SJSA1 (cell line): ENCODE results near the gene CADM1. TPM values are rescaled to one million over a fixed set of nuclear protein-coding genes. Genes with fewer than 3 reads are reported as not detected.

Source experiments
- DNase-seq, 2 experiments: peaks; one replicate each; pipeline ENCODE4 v3.0.0-alpha.2; 2015 to 2020; ENCODE audit warnings: low spot score in 2 of 2, low read depth in 1 of 2
- H3K27ac ChIP-seq: fragments of 250-450 bp; sonication (Bioruptor Pico); 2 replicates; pipeline ENCODE4 v1.5.1; 2020; ENCODE audit warnings: mild to moderate bottlenecking, moderate library complexity
- H3K27me3 ChIP-seq: fragments of 250-450 bp; sonication (Bioruptor Pico); replicated peaks from 2 replicates; pipeline ENCODE4 v1.5.1; 2020; ENCODE audit warnings: mild to moderate bottlenecking, moderate library complexity
- H3K36me3 ChIP-seq: fragments of 250-450 bp; sonication (Bioruptor Pico); 2 replicates; pipeline ENCODE4 v1.5.1; 2020; ENCODE audit warnings: mild to moderate bottlenecking
- H3K4me1 ChIP-seq: fragments of 250-450 bp; sonication (Bioruptor Pico); replicated peaks from 2 replicates; pipeline ENCODE4 v1.6.1; 2021; ENCODE audit warnings: mild to moderate bottlenecking
- H3K4me3 ChIP-seq: fragments of 250-450 bp; sonication (Bioruptor Pico); 2 replicates; pipeline ENCODE4 v1.5.1; 2020; ENCODE audit warnings: mild to moderate bottlenecking
- H3K9me3 ChIP-seq: fragments of 250-450 bp; sonication (Bioruptor Pico); replicated peaks from 2 replicates; pipeline ENCODE4 v1.5.1; 2020; ENCODE audit warnings: mild to moderate bottlenecking
- total RNA-seq: library from RNA; depleted of rRNA; stranded (reverse); fragments of >200 nt; shearing (Covaris generic); gene quantifications from 2 replicates; pipeline ENCODE4 v1.2.3, GENCODE V29; 2014

The CADM1 gene
- total RNA-seq, 1 experiment from 2014 or later = 3.2 TPM

DNA sequence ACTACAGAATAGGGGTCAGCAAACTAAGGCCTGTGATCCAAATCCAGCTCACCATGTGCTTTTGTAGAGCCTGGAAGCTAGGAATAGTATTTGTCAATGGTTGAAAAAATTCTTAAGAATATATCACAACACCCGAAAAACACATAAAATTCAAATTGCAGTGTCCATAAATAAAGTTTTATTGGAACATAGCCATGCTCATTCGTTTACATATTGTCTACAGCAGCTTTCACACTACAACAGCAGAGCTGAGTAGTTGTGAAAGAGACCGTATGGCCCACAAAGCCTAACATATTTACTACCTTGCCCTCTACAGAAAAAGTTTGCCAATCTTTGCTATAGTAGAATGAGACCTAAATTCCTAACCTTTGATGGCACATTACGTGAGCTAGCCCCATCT is 125.7 kb downstream of the CADM1 start:
- Histone ChIP-seq H3K4me1 (no peaks in the 10 kb centered on the region), H3K36me3 (no peaks in the 10 kb centered on the region), H3K9me3 (no peaks in the 10 kb centered on the region), H3K27ac (no peak overlapping the region), H3K4me3 (no peak overlapping the region), H3K27me3 (no peaks in the 10 kb centered on the region)
- DNase-seq = no peak

DNA sequence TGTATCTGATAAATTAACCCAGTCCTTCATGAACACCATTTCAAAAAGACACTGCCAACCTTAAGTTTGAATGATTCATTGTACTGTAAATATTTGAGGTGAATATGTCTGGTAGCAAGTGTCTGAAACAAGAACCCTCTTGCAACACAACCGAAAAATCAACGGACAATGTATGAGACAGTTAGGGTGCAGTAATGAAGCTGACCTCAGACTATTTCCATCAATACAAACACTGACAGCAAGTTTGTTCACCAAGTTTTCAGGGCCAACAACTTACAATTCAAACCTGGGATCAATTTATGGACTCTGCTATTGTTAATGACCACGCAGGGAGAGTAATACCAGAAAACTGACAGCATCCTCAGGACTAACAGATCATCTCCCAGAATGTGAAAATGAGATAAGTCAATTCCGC is 126.3 kb downstream of the CADM1 start:
- Histone ChIP-seq H3K27me3 (no peaks in the 10 kb centered on the region), H3K4me3 (no peak overlapping the region), H3K9me3 (no peaks in the 10 kb centered on the region), H3K4me1 (no peaks in the 10 kb centered on the region), H3K27ac (no peak overlapping the region), H3K36me3 (no peaks in the 10 kb centered on the region)
- DNase-seq = no peak

DNA sequence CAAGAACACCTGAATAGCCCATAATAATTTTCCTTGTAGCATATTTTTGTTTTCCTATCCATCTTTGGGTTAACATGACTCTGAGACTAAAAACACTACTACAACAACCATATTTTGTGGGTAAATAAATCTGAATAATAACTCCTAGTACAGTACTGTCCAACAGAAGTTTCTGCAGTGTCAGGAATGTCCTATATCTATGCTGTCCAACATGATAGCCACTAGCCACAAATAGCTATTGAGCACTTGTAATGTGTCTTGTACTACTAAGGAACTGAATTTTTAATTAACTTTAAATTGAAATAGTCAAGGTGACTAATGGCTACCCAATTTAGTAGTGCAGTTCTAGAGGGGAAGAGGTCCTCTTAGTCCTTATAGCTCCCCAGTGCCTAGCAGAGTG is 135.6 kb downstream of the CADM1 start:
- H3K4me1 ChIP-seq = no peaks in the 10 kb centered on the region
- H3K4me3 ChIP-seq = no peak overlapping the region
- H3K9me3 ChIP-seq = no peaks in the 10 kb centered on the region

DNA sequence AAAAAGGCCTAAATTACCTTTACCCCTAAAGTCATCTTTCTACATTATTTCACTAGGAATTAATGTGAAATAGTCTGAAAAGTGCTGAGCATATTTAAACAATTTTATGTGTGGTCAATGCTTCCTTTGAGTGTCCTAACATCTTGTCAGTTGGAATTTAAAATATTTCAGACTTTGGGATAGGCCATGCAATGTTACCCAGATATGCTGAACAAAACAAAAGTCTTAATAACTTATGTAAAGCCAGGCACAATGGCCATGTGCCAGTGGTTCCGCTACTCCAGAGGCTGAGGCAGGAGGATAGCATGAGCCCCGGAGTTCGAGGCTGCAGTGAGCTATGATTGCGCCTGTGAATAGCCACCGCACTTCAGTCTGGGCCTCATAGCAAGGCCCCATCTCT is 137.4 kb downstream of the CADM1 start:
- no peaks in the 10 kb centered on the region for H3K9me3 ChIP-seq
- no peak overlapping the region for H3K4me3 ChIP-seq
- H3K36me3 ChIP-seq = no peaks in the 10 kb centered on the region
- H3K27ac ChIP-seq = no peak overlapping the region
- no peaks in the 10 kb centered on the region for H3K4me1 ChIP-seq
- H3K27me3 ChIP-seq = no peaks in the 10 kb centered on the region
- DNase-seq = no peak

More for the DNA sequence above, 135.6 kb downstream of the CADM1 start:
- no peak overlapping the region for H3K27ac ChIP-seq
- no peaks in the 10 kb centered on the region for H3K36me3 ChIP-seq
- DNase-seq = no peak
- no peaks in the 10 kb centered on the region for H3K27me3 ChIP-seq

DNA sequence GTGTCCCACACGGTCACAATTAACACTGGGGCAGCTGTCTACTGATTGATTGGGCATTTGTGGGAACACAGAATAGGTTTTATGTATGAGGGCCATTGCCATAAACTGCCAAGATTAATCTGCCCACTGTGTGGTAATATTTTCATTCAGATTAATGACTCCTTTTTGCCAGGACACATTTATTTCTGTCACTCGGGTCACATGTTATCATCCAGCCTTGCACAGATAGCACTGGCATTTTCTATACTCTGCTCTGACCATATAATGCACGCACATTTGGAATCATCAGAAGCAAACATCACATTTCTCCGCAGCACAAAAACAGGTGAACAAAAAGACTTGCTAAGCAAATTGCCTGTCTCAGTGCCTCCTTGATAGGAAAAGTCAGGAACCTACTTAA is 138.3 kb downstream of the CADM1 start:
- H3K4me3 ChIP-seq = no peak overlapping the region

DNA sequence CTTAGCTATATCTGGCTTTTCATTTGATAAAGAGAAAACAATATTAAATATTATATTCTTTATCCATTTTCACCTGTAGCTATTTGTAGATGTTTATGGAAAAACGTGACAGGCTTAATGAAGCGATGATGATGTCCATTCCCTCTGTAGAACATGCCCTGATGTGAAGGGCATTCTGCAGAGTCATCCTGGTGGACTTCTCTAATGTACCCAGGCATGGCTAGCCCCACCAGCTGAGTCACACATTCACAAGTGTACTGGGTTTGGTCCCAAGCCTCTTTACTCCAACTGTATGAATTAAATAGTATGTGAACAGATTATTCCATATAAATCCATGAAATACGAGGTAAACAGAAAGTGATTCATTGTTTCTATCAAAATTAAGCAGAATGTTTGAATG is 139.3 kb downstream of the CADM1 start:
- no peak overlapping the region for H3K27ac ChIP-seq
- no peaks in the 10 kb centered on the region for H3K27me3 ChIP-seq
- DNase-seq = no peak

More for the DNA sequence above, 138.3 kb downstream of the CADM1 start:
- Histone ChIP-seq H3K27ac (no peak overlapping the region), H3K36me3 (no peaks in the 10 kb centered on the region), H3K4me1 (no peaks in the 10 kb centered on the region), H3K9me3 (no peaks in the 10 kb centered on the region), H3K27me3 (no peaks in the 10 kb centered on the region)
- DNase-seq = no peak

DNA sequence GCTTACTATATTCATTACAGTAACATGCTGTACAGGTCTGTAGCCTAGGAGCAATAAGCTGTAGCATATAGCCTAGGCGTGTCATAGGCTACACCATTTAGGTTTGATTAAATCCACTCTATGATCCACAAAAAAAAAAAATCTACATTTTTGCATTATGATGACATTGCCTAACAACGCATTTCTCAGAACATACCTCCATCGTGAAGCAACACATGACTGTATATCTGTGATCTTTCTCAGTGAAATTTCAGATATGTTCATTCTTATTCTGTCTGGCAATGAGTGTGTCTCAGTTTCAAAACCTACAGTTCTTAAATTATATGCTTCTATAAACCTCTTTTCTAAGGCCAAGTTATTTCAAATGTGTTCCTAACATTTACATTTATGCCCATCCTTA is 140.3 kb downstream of the CADM1 start:
- no peak overlapping the region for H3K27ac ChIP-seq

More for the DNA sequence above, 139.3 kb downstream of the CADM1 start:
- H3K4me1 ChIP-seq = no peaks in the 10 kb centered on the region
- no peak overlapping the region for H3K4me3 ChIP-seq
- H3K9me3 ChIP-seq = no peaks in the 10 kb centered on the region
- no peaks in the 10 kb centered on the region for H3K36me3 ChIP-seq

DNA sequence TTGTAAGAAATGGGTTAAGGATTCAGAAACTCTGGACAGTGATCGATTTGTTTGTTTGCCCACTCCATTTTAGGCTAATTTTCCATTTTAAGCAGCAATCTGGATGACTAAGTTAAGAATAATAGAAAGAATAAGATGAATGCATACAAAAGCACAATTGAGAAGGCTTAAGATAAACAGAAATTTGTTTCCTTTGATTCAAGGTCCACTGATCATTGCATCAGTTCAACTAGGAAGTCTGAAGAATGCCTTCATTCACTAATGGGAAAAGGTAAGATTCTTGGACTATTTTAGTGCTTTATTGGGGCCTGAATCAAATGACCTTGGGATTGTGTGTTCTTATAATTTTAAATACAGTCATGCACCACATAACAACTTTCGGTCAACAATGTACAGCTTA is 140.8 kb downstream of the CADM1 start:
- no peak for DNase-seq
- Histone ChIP-seq H3K4me3 (no peak overlapping the region), H3K4me1 (no peaks in the 10 kb centered on the region), H3K36me3 (no peaks in the 10 kb centered on the region), H3K9me3 (no peaks in the 10 kb centered on the region), H3K27me3 (no peaks in the 10 kb centered on the region), H3K27ac (no peak overlapping the region)

More for the DNA sequence above, 140.3 kb downstream of the CADM1 start:
- Histone ChIP-seq H3K9me3 (no peaks in the 10 kb centered on the region), H3K27me3 (no peaks in the 10 kb centered on the region), H3K4me1 (no peaks in the 10 kb centered on the region), H3K4me3 (no peak overlapping the region), H3K36me3 (no peaks in the 10 kb centered on the region)
- DNase-seq = no peak

DNA sequence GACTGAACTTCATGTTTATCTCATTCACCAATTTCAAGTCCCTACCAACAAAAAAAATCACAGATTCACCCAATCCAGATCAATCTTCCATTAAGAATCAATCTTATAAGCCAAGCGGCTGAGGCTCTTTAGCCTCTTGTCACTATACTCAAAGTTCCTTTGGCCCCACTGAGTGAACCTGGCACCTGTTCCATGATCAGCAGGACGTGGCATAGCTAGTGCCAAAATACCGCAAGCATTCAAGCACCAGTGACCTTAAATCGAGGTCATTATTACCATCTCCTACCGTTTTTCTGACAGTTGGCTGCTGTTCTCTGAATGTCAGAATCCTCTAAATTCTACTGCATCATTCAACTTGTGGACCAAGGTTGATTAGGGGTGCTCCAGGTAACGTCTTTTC is 141.2 kb downstream of the CADM1 start:
- no peak for DNase-seq
- Histone ChIP-seq H3K27ac (no peak overlapping the region), H3K4me1 (no peaks in the 10 kb centered on the region), H3K4me3 (no peak overlapping the region), H3K9me3 (no peaks in the 10 kb centered on the region), H3K36me3 (no peaks in the 10 kb centered on the region), H3K27me3 (no peaks in the 10 kb centered on the region)

DNA sequence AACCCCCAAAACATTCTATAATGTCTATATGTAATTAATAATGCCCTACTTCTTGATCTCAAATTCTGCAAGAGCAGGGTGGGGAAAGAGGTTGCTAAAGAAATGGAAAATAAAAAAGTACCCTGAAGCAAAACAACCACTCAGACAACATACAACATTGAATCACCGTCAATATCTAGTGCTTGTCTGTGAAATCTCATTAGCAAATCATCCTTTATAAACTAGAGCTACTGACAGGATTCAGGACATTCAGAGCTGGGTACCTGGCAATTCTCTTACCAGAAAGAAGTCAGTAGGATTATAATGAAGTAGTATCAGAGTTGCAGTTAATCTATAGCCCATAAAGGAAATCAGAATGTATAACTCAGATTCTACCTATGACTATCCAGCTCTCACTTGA is 143.2 kb downstream of the CADM1 start:
- H3K4me1 ChIP-seq = no peaks in the 10 kb centered on the region
- no peaks in the 10 kb centered on the region for H3K27me3 ChIP-seq
- no peak overlapping the region for H3K4me3 ChIP-seq
- H3K36me3 ChIP-seq = no peaks in the 10 kb centered on the region
- DNase-seq = no peak
- no peaks in the 10 kb centered on the region for H3K9me3 ChIP-seq
- no peak overlapping the region for H3K27ac ChIP-seq

DNA sequence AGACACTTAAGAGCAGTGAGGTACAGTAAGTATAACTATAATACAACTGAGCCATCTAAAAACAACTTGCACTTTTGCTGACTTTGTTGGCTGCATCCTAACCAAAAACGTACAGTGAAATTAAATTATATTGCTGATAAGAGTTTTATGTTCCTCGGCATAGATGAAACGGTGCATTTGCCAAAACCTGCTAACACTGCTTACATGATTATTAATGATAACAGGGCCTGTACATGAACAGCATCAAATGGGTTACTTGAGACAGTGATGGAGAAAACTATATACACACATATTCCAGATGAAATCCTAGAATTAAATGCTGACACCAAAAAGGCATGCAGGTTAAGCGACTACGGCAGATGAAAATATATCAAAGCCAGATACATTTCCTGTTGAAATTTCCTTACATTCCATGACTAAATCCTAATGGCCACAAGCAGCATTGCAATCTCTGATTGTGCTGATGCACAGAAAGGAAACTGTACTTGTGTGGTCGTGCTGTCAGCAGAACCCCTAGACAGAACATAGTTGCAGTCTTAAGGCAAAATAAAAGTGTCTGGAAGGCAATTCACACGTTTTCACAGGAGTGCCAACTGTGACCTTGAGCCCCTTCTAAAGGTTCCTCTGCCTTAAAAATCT is 143.9 kb downstream of the CADM1 start:
- Histone ChIP-seq H3K27ac (no peak overlapping the region), H3K36me3 (no peaks in the 10 kb centered on the region), H3K9me3 (no peaks in the 10 kb centered on the region), H3K4me1 (no peaks in the 10 kb centered on the region), H3K4me3 (no peak overlapping the region), H3K27me3 (no peaks in the 10 kb centered on the region)
- DNase-seq = no peak

DNA sequence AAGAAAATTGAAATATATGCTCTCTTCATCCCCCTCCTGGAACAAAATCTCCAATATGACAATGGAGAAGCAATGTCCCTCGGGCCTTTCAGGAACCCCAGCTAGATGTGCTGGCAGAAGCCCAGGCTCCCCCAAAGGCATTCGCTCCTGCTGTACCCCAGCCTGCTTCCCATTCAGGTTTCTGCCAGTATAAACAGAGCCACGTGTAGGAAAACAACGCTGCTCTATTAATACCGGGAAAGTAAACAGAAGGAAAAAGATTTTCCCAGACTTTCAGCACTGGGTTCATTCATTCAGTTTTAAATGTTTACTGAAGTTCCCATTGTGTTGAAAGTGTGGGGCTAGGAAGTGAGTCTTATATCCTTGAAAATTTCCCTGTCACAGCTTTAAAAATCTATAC is 147.1 kb downstream of the CADM1 start:
- no peaks in the 10 kb centered on the region for H3K27me3 ChIP-seq
- no peak overlapping the region for H3K27ac ChIP-seq
- H3K36me3 ChIP-seq = no peaks in the 10 kb centered on the region
- no peak overlapping the region for H3K4me3 ChIP-seq
- no peak for DNase-seq
- H3K4me1 ChIP-seq = no peaks in the 10 kb centered on the region
- no peaks in the 10 kb centered on the region for H3K9me3 ChIP-seq

DNA sequence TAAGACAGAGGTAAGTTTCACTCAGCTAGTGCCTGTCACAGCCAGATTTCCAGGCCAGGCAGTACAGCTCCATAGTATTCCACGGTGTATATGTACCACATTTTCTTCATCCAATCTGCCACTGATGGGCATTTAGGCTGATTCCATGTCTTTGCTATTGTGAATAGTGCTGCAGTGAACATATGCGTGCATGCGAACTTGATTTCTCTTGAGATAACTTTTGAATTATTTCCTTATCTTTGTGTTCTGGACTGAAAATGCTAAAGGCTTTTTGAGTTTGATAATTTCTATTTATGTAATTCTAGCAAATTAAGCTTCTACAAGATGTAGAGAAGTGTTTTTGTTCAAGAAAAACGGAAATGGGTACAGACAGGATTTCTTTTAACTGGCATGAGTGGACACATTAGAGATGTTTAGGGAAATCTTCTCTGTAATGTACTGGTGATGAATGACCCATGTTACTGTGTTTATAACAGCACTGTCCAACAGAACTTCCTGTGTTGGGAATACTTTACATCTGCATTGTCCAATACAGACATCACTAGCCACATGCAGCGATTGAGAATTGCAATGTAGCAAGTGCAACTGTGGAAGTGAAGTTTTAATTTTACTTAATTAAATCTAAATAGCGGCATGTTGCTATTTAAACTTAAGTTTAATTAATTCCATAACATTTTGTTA is 151.3 kb downstream of the CADM1 start:
- no peak overlapping the region for H3K27ac ChIP-seq
- no peaks in the 10 kb centered on the region for H3K4me1 ChIP-seq
- no peaks in the 10 kb centered on the region for H3K9me3 ChIP-seq
- no peaks in the 10 kb centered on the region for H3K36me3 ChIP-seq
- no peaks in the 10 kb centered on the region for H3K27me3 ChIP-seq
- DNase-seq = no peak
- H3K4me3 ChIP-seq = no peak overlapping the region

DNA sequence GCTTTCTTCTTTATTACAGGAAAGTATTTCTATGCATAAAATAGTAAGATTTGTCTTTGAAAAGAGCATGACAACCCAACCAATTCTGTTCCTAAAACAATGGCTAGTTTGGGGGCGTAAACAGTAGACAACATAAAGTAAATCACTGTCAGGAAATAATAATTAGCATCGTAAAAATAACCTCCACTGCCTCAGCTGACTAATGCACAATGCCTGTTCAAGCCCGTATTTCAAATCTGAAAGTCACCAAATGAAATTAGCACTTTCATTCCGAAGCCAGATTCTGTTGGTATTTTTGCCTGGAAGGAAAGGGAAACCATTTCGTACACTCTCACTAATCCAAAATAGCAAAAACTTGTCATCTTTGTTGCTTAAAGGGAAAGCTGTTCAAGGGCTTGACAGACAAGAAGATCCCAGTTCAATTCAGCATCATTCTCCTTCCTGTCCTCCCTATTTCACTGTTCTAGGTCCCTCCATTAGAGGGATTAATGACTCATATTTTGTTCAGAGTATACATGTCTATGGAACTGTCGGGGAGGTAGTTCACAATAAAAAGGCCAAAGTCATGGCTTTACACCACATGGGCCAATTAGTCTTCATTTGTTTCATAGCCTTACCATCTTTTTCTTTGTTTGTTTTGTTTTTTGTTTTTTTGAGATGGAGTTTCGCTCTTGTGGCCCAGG is 154.7 kb downstream of the CADM1 start:
- H3K9me3 ChIP-seq = no peaks in the 10 kb centered on the region
- no peaks in the 10 kb centered on the region for H3K36me3 ChIP-seq
- H3K4me3 ChIP-seq = no peak overlapping the region
- H3K4me1 ChIP-seq = no peaks in the 10 kb centered on the region
- H3K27ac ChIP-seq = no peak overlapping the region
- no peaks in the 10 kb centered on the region for H3K27me3 ChIP-seq
- DNase-seq = no peak
